Measurements from ENCODE around the gene RPS21. TPM values are rescaled to one million over a fixed set of nuclear protein-coding genes. Genes with fewer than 3 reads are reported as not detected.

The RPS21 gene
- total RNA-seq, 1 experiment from 2014 or later: 4,496 TPM

DNA sequence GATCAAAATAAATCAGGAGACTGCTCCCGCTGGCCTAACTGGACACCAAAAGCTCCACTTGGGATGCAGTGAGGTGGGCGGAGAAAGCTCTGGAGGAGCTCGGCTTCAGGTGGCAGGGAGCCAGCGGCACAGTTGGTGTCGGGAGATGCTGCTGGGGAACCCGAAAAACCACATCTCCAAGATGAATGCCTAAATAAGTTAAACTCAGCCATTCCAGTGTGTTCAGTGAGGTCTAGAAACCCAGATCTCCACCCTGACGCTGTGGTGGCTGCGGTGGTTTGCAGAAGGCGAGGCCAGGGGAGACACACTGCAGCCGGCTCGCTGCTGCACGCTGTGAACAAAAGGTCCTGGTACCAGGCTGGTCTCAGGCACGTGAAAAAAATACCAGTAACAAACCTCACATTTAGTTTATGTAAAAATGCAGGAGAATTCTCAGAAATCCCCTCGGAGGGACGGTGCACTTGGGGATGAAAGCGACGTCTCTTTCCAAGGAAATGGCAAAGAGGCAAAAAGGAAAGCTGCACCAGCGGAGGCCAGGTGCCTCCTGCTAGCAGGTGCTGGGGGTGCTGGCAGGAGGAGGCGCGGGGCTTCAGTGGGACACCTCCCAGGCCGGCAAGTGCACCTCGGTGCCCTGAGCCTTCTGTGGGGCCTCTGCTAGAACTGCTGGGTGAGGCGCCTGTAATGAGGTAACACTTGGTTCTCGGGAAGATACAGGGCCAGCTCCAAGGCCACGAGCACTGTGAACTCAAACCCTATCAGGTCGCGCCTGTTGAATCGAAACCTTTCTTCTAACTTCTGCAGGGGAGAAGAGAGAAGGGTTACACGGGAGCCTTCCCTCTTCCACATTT, 3.6 kb downstream of the RPS21 start:
- Mint-ChIP-seq H3K4me3 (ENCODE audit: unreplicated experiment) (peak overlapping the region; percentile 15), H3K27ac (ENCODE audit: unreplicated experiment) (peak overlapping the region; percentile 78), H3K27me3 (ENCODE audit: insufficient read depth, unreplicated experiment) (no peaks in the 10 kb centered on the region), H3K4me1 (ENCODE audit: low read depth, unreplicated experiment) (peaks cover 28% of the 10 kb centered on the region), H3K36me3 (ENCODE audit: insufficient read depth, unreplicated experiment) (peaks cover 75% of the 10 kb centered on the region), H3K9me3 (ENCODE audit: unreplicated experiment) (no peaks in the 10 kb centered on the region)
- ChIA-PET POLR2A (interaction anchor here (0.6 to 0.7 kb wide), 3 partner anchors 17 to 352 kb away, joined by 3 to 6 read pairs (median 3); no protein-coding TSS in a partner anchor), CTCF (interaction anchor here (0.7 to 1.8 kb wide), 4 partner anchors 8 to 88 kb away, joined by 5 to 8 read pairs (median 6); no protein-coding TSS in a partner anchor)
- Histone ChIP-seq H3K36me3 (ENCODE audit: control insufficient read depth, insufficient read depth, low read length) (peaks cover 16% of the 10 kb centered on the region), H3K27me3 (replicated peaks; ENCODE audit: control insufficient read depth, insufficient read depth, low read length) (no peaks in the 10 kb centered on the region), H3K4me1 (peaks cover 10% of the 10 kb centered on the region), H3K4me3 (ENCODE audit: low read depth, low read length) (no peak overlapping the region), H3K9me3 (no peaks in the 10 kb centered on the region)
- intact Hi-C loops (cut with micrococcal nuclease; ENCODE audit: unreplicated experiment): no loop called here
- DNase-seq: no peak
- no TSS peak for BruUV-seq (replicated peaks)
- no peak for TF ChIP-seq CTCF (IDR thresholded peaks at IDR 0.05; ENCODE audit: insufficient read depth in 1 of 2, low read depth in 1 of 2, low read length in 1 of 2, severe bottlenecking in 1 of 2, unreplicated experiment in 1 of 2)

DNA sequence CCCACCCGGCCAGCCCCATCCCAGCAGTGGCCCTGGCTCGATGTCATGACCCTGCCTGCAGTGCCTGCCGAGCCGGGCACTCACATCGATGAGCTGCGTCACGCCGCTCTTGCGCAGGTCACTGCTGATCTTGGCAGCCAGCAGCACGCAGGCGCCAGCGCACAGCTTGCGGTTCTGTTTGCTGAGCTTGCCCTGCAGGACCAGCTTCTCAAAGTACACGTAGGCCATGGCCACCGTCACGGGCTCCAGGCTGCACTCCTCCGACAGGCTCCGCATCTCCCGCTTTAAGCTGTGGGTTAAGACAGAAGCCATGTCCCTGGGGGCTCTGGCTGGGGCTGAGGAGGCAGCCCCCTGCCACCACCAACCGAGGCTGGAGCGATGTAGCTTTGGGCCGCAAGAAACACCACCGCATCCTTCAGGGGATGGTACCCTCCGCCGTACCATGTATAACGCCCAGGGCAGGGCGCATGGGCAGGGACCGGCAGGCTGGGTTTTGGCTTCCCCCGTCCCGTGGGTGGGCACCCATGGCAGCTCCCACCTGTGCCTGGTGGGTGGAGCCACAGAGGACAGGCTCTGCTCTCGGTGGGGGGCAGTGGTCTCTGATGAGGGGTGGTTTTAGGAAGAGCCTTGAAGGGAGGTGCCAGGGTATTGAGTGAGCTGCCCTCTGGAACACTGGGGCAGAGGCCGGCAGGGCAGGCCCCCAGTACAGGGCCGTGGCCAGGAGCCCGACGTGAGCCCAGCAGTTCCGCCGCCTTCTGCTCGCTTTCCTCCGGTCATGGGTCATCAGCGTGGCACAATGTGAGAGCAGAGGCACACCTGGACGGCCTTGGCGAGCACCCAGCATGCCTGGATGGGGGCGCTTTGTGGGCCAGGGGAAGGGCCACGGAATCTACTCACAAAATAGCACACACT, 4.5 kb downstream of the RPS21 start:
- no peak for DNase-seq
- Histone ChIP-seq H3K27me3 (replicated peaks; ENCODE audit: control insufficient read depth, insufficient read depth, low read length) (no peaks in the 10 kb centered on the region), H3K36me3 (ENCODE audit: control insufficient read depth, insufficient read depth, low read length) (peaks cover 16% of the 10 kb centered on the region), H3K4me3 (ENCODE audit: low read depth, low read length) (no peak overlapping the region), H3K9me3 (no peaks in the 10 kb centered on the region), H3K4me1 (peaks cover 10% of the 10 kb centered on the region)
- CTCF ChIA-PET: interaction anchor here (1.1 to 1.8 kb wide), 3 partner anchors 9 to 89 kb away, joined by 5 to 8 read pairs (median 6); no protein-coding TSS in a partner anchor
- H3K4me1 Mint-ChIP-seq (ENCODE audit: low read depth, unreplicated experiment): peaks cover 28% of the 10 kb centered on the region
- no peak for TF ChIP-seq CTCF (IDR thresholded peaks at IDR 0.05; ENCODE audit: insufficient read depth in 1 of 2, low read depth in 1 of 2, low read length in 1 of 2, severe bottlenecking in 1 of 2, unreplicated experiment in 1 of 2)
- H3K36me3 Mint-ChIP-seq (ENCODE audit: insufficient read depth, unreplicated experiment): peaks cover 79% of the 10 kb centered on the region
- H3K4me3 Mint-ChIP-seq (ENCODE audit: unreplicated experiment): no peak overlapping the region
- H3K9me3 Mint-ChIP-seq (ENCODE audit: unreplicated experiment): no peaks in the 10 kb centered on the region
- POLR2A ChIA-PET: no interaction called here
- intact Hi-C loops (cut with micrococcal nuclease; ENCODE audit: unreplicated experiment): no loop called here
- BruUV-seq (replicated peaks): no TSS peak
- no peaks in the 10 kb centered on the region for H3K27me3 Mint-ChIP-seq (ENCODE audit: insufficient read depth, unreplicated experiment)
- peak overlapping the region; percentile 45 for H3K27ac Mint-ChIP-seq (ENCODE audit: unreplicated experiment)

- peak overlapping the region; percentile 45 for H3K27ac Mint-ChIP-seq (ENCODE audit: unreplicated experiment)
- peaks cover 78% of the 10 kb centered on the region for H3K36me3 Mint-ChIP-seq (ENCODE audit: insufficient read depth, unreplicated experiment)
- H3K9me3 Mint-ChIP-seq (ENCODE audit: unreplicated experiment): no peaks in the 10 kb centered on the region
- no TSS peak for BruUV-seq (replicated peaks)
- POLR2A ChIA-PET: no interaction called here
- H3K4me3 Mint-ChIP-seq (ENCODE audit: unreplicated experiment): no peak overlapping the region
- Histone ChIP-seq H3K27me3 (replicated peaks; ENCODE audit: control insufficient read depth, insufficient read depth, low read length) (no peaks in the 10 kb centered on the region), H3K9me3 (no peaks in the 10 kb centered on the region), H3K36me3 (ENCODE audit: control insufficient read depth, insufficient read depth, low read length) (peaks cover 16% of the 10 kb centered on the region), H3K4me3 (ENCODE audit: low read depth, low read length) (no peak overlapping the region), H3K4me1 (peaks cover 10% of the 10 kb centered on the region)
- intact Hi-C loops (cut with micrococcal nuclease; ENCODE audit: unreplicated experiment): no loop called here
- CTCF ChIA-PET: interaction anchor here (1.8 kb wide), 1 partner anchor 10 kb away, joined by 6 read pairs; no protein-coding TSS in a partner anchor
- no peak for TF ChIP-seq CTCF (IDR thresholded peaks at IDR 0.05; ENCODE audit: insufficient read depth in 1 of 2, low read depth in 1 of 2, low read length in 1 of 2, severe bottlenecking in 1 of 2, unreplicated experiment in 1 of 2)
- peaks cover 28% of the 10 kb centered on the region for H3K4me1 Mint-ChIP-seq (ENCODE audit: low read depth, unreplicated experiment)
- DNase-seq: no peak
- H3K27me3 Mint-ChIP-seq (ENCODE audit: insufficient read depth, unreplicated experiment): no peaks in the 10 kb centered on the region
Measured at GRCh38 chr20:62392077-62392418, 5.1 kb downstream of the RPS21 start.

All from Caco-2 (cell line).